Heart left ventricle (tissue), 16 donors: Measurements from ENCODE around the gene PIF1. TPM values are rescaled to one million over a fixed set of nuclear protein-coding genes. Genes with fewer than 3 reads are reported as not detected.

Source experiments
- ATAC-seq, 4 donors: fragments of 200-7000 bp; cut with Tn5 transposase; one replicate each; pipeline ENCODE4 v1.9.1; 2020 to 2022; ENCODE audit warnings: moderate library complexity in 4 of 4, mild to moderate bottlenecking in 3 of 4, moderate number of reproducible peaks in 1 of 4
- DNase-seq, 5 donors: peaks; one replicate each; pipeline ENCODE4 v3.0.0-alpha.2; 2020
- H3K27ac ChIP-seq, 12 donors: fragments of 200-600 bp; sonication (generic) in 4 of 12; one replicate each; pipeline versions ENCODE4 v1.5.0 to v1.8.0; 2016 to 2022; ENCODE audit warnings: mild to moderate bottlenecking in 2 of 12
- H3K27me3 ChIP-seq, 9 donors: fragments of 200-600 bp; sonication (generic) in 2 of 9; one replicate each; pipeline versions ENCODE4 v1.5.1 to v1.8.0; 2016 to 2022; ENCODE audit warnings: mild to moderate bottlenecking in 3 of 9
- H3K36me3 ChIP-seq, 9 donors: fragments of 200-600 bp; sonication (generic) in 2 of 9; one replicate each; pipeline versions ENCODE4 v1.5.0 to v1.8.0; 2018 to 2022; ENCODE audit warnings: mild to moderate bottlenecking in 2 of 9
- H3K4me1 ChIP-seq, 12 donors: fragments of 200-600 bp; sonication (generic) in 4 of 12; one replicate each; pipeline versions ENCODE4 v1.5.0 to v1.8.0; 2016 to 2022; ENCODE audit warnings: mild to moderate bottlenecking in 3 of 12
- H3K4me3 ChIP-seq, 12 donors: fragments of 200-600 bp; sonication (generic) in 4 of 12; one replicate each; pipeline versions ENCODE4 v1.5.0 to v1.8.0; 2017 to 2022; ENCODE audit warnings: mild to moderate bottlenecking in 9 of 12, moderate library complexity in 4 of 12
- H3K9me3 ChIP-seq, 12 donors: fragments of 200-600 bp; sonication (generic) in 4 of 12; one replicate each; pipeline versions ENCODE4 v1.5.0 to v1.8.0; 2016 to 2022; ENCODE audit warnings: mild to moderate bottlenecking in 1 of 12
- POLR2A ChIP-seq, 2 donors: fragments of 450-650 bp; IDR thresholded peaks; one replicate each; pipeline ENCODE4 v1.6.1; 2017; ENCODE audit warnings: antibody characterized with exemption in 2 of 2, mild to moderate bottlenecking in 2 of 2, moderate library complexity in 2 of 2
- WGBS, 4 donors: extraction: QIAGEN DNeasy Blood & Tissue Kit in 2 of 4; methylation state at CpG; one replicate each; pipeline versions ENCODE4 v1.1.5 to v1.1.7; 2013 to 2018; 5-methylcytosine and 5-hydroxymethylcytosine counted together
- intact Hi-C, 10 donors: fragments of 100-400 bp; cut with DNase I; formaldehyde crosslinking; loops; one replicate each; pipeline versions ENCODE4 v1.11.1 to v1.14.2; 2022
- polyA plus RNA-seq, 2 donors: library from polyadenylated mRNA; stranded (reverse); fragments of 200-250 nt; gene quantifications; one replicate each; pipeline ENCODE4 v1.2.3, GENCODE V29; 2013
- total RNA-seq, 9 donors: library from RNA; depleted of rRNA in 2 of 9; stranded (reverse); fragments of >200 nt in 2 of 9; fragmentation: NEBNext Ultra II Directional in 3 of 9; extraction: Animal tissue kit (Norgen Biotek cat#: 25700) in 3 of 9; gene quantifications; one replicate each; pipeline versions ENCODE4 v1.1.0 to v1.2.4, GENCODE V29; 2016 to 2023
- TF ChIP-seq, protein P1 (sequence below), 12 donors: fragments of 200-600 bp; sonication (generic) in 4 of 12; IDR thresholded peaks; one replicate each; pipeline versions ENCODE4 v1.5.0 to v1.8.0; 2018 to 2022; ENCODE audit warnings: antibody characterized with exemption in 12 of 12, mild to moderate bottlenecking in 5 of 12
- donor health status: ischemic (EF 13 %, LVEDD 7.1; RV severe dilation, severe dysfunction).
- donor health status: healthy with polysubstance abuse.
- donor health status: DM: no; HTN: yes; CAD: no.
- donor health status: DM: no; HTN: no; CAD: no.
- donor health status: ischemic (EF 25% LVEDD 6.9; RV normal size, moderate dysfunction).
- donor health status: ischemic (EF 25% LVEDD 5.7; RV mildly dilated, moderate dysfunction).
- donor health status: healthy.
- donor health status: DM: yes; HTN: yes; CAD: no.
- donor health status: ischemic (EF 35%, LVEDD 5.7; RV mildly dilated, moderate dysfunction).
- donor health status: nonischemic (EF 11% LVEDD 7.7; RV severe dilation, severe dysfunction).
- donor health status: DM: yes; HTN: yes; CAD: no.
- donor health status: PGD.
- donor health status: ischemic (EF 29% LVEDD 5.4; RV normal size, mild dysfunction).
- donor health status: nonischemic (EF 23%, LVEDD 6.1; RV moderate dilation, normal function).

Gene PIF1
- total and polyA plus RNA-seq, 11 donors, result 0.23 to 4.6 (median 0.52) TPM; not detected in 2

DNA sequence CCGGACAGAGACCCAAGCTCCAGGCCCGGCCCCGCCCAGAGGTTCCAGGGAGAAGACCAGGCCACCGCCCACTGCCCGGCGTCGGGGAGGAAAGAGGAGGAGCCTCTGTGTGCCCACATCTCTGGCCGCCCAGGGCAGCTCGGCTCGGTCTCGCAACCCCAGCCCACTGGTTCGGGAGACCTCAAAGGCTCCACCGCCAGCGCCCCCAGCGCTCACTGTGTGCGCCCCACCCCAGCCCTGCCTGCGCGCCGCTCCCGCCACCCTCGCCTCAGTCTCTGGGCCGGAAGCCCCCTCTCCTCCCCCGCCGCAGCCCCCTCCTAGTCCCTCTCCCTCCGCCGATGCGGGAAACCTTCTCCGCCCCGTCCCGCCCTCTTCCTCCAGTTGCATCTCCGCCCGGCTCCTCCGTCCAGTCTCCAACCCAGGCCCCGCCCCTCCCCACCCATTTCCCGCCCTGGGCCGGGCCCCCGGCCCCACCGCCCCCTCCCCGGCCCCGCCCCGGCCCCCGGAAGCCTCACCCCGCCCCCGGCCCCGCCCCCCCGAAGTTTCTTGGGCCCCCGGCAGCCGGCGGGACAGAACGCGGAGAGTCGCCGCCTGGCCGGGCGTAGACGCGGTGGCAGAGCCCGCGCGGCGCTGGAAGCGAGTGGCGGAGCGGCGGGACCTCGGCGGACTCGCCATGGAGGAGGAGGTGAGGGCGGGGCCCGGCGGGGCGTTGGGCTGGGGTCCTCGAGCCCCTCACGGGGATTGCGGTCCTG lies 16.1 kb upstream of the PIF1 start, which contains the start of gene PLEKHO2:
PLEKHO2 (plus strand) TSS at position 572 of the 752 bp plus-strand sequence; CDS start at position 674, 102 bp downstream.
- peak in 1 of 2 donors; percentile 89 for TF ChIP-seq POLR2A (IDR thresholded peaks at IDR 0.05)
- TF ChIP-seq, protein P1, sequence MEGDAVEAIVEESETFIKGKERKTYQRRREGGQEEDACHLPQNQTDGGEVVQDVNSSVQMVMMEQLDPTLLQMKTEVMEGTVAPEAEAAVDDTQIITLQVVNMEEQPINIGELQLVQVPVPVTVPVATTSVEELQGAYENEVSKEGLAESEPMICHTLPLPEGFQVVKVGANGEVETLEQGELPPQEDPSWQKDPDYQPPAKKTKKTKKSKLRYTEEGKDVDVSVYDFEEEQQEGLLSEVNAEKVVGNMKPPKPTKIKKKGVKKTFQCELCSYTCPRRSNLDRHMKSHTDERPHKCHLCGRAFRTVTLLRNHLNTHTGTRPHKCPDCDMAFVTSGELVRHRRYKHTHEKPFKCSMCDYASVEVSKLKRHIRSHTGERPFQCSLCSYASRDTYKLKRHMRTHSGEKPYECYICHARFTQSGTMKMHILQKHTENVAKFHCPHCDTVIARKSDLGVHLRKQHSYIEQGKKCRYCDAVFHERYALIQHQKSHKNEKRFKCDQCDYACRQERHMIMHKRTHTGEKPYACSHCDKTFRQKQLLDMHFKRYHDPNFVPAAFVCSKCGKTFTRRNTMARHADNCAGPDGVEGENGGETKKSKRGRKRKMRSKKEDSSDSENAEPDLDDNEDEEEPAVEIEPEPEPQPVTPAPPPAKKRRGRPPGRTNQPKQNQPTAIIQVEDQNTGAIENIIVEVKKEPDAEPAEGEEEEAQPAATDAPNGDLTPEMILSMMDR (IDR thresholded peaks at IDR 0.05), result peak in 4 of 12 donors; percentile 19 to 39 (median 32)
- DNase-seq (peak; percentile 97 to 98 (median 98)), ATAC-seq (peak; percentile 82 to 92 (median 88))
- Histone ChIP-seq H3K4me1 (peaks cover 6 to 64% (median 36%) of the 10 kb centered on the region in 12 donors), H3K9me3 (no peaks in the 10 kb centered on the region), H3K4me3 (peak within 1 kb of the TSS; percentile 86 to 100 (median 97)), H3K27ac (peak within 1 kb of the TSS; percentile 89 to 98 (median 96)), H3K36me3 (peaks cover 0 to 20% (median 0%) of the 10 kb centered on the region in 9 donors), H3K27me3 (no peaks in the 10 kb centered on the region)
- 0 to 1% (median 1%) methylated on average over 8 to 75 of the region's 75 CpGs for WGBS, 4 donors
- intact Hi-C loops, result loop anchor here in 9 of 10 donors (2.0 to 5.0 kb wide), 5 partner anchors 51 to 146 kb away; partner anchors contain the start of gene SPG21 (in 1 of the 9)

DNA sequence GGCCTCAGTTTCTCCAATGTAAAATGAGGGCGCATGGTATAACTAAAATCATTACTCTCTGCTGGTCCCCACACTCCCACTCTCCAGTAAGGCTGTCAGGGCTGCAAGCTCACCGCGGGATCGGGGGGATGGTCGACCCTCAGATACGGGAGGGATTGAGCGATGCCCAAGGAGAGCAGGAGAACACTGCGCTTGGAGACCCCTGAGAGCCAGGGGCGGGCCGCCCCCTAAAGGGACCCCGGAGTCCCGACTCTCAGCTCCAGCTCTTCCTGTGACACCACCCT lies 15.6 kb upstream of the PIF1 start:
- ATAC-seq (no peak), DNase-seq (no peak)
- no peaks in the 10 kb centered on the region for H3K9me3 ChIP-seq
- 1 to 6% (median 3%) methylated on average over 5 to 12 of the region's 12 CpGs for WGBS, 4 donors
- peaks cover 0 to 14% (median 0%) of the 10 kb centered on the region in 9 donors for H3K36me3 ChIP-seq
- no peak for TF ChIP-seq POLR2A (IDR thresholded peaks at IDR 0.05)
- TF ChIP-seq, protein P1 (IDR thresholded peaks at IDR 0.05), result no peak
- H3K27me3 ChIP-seq, result no peaks in the 10 kb centered on the region
- peak overlapping the region; percentile 83 to 98 (median 96) for H3K27ac ChIP-seq
- peaks cover 5 to 64% (median 35%) of the 10 kb centered on the region in 12 donors for H3K4me1 ChIP-seq
- intact Hi-C loops, result loop anchor here in 9 of 10 donors (2.0 to 5.0 kb wide), 4 partner anchors 51 to 146 kb away; partner anchors contain the start of gene SPG21 (in 1 of the 9)
- H3K4me3 ChIP-seq, result peak overlapping the region; percentile 30 to 100 (median 97)

- TF ChIP-seq POLR2A (IDR thresholded peaks at IDR 0.05), result no peak
- H3K9me3 ChIP-seq, result no peaks in the 10 kb centered on the region
- no peaks in the 10 kb centered on the region for H3K27me3 ChIP-seq
- 75 to 91% (median 87%) methylated on average over 1 of the region's 1 CpG for WGBS, 4 donors
- no peak for DNase-seq
- intact Hi-C loops, result no loop called here
- peak overlapping the region in 1 of 12 donors; percentile 56 for H3K27ac ChIP-seq
- H3K4me3 ChIP-seq, result no peak overlapping the region
- ATAC-seq, result no peak
- no peaks in the 10 kb centered on the region for H3K36me3 ChIP-seq
- peaks cover 0 to 42% (median 15%) of the 10 kb centered on the region in 12 donors for H3K4me1 ChIP-seq
These were observed 12.1 kb upstream of the PIF1 start for GRCh38 chr15:64837502-64837901.

DNA sequence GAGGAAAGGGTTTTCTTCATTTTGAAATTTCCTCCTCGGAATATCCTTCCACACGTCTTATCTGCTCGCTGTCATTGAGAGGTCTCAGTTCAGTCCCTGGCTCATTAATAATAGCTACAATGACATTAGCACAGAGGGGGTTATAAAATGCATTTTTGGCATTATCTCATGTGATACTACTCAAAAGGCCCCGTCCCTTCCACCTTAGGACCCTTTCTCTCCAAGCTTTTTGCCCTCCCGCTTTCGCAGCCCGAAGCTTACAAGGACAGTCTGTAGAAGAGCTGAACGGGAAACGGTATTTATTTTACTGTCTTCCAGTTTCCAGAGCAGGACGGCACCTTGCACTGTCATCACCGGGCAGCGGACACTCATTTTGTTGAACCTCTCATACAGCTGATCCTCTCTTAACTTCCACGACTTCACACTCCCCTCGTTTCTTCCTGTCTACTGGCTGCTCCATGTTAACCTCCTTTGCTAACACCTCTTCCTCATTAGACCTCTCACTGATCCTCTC lies 10.6 kb upstream of the PIF1 start:
- WGBS, 4 donors, result 19 to 43% (median 24%) methylated on average over 14 of the region's 14 CpGs
- H3K4me3 ChIP-seq, result peak overlapping the region in 9 of 12 donors; percentile 6 to 47 (median 29)
- peak overlapping the region in 11 of 12 donors; percentile 35 to 84 (median 62) for H3K27ac ChIP-seq
- peak in 2 of 4 donors; percentile 3 to 6 for ATAC-seq
- no peak for TF ChIP-seq POLR2A (IDR thresholded peaks at IDR 0.05)
- TF ChIP-seq, protein P1 (IDR thresholded peaks at IDR 0.05), result peak in 3 of 12 donors; percentile 0 to 17 (median 7)
- H3K27me3 ChIP-seq, result no peaks in the 10 kb centered on the region
- no peak for DNase-seq
- intact Hi-C loops, result no loop called here
- H3K4me1 ChIP-seq, result peaks cover 0 to 41% (median 14%) of the 10 kb centered on the region in 12 donors
- no peaks in the 10 kb centered on the region for H3K36me3 ChIP-seq
- no peaks in the 10 kb centered on the region for H3K9me3 ChIP-seq
